Epidermal melanocyte (primary cell): Measurements from ENCODE around the gene SLC25A19.
A peak's percentile ranks its signal among the peaks of the same experiment; 100 is the strongest.

ENCODE experiments used
- DNase-seq: peaks from one replicate; pipeline ENCODE4 v3.0.0; 2011; ENCODE audit warnings: low spot score; ENCODE audit not compliant: insufficient read length

Gene SLC25A19

DNA sequence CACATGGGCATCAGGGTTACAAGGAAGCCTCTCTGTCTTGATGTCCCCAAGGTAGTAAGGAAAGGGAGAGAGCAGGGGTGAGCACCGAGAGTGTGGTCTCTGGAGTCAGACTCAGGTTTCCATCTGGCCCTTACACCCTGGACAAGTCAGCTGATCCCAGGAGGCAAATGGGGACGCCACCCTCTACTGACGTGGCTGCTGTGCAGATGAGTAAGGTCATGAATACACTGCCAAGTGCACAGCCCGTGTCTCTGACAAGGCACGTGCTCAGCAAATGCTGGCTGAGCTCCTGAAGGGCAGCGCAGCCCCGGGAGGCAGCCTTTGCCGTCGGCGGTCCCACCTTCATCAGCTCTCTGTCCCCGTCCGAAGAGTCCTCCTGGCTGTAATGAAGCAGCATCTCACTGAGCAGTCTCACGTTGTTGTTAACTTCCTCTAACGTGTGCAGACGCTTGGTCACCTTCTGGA, 47.2 kb downstream of the SLC25A19 start:
- DNase-seq: no peak

DNA sequence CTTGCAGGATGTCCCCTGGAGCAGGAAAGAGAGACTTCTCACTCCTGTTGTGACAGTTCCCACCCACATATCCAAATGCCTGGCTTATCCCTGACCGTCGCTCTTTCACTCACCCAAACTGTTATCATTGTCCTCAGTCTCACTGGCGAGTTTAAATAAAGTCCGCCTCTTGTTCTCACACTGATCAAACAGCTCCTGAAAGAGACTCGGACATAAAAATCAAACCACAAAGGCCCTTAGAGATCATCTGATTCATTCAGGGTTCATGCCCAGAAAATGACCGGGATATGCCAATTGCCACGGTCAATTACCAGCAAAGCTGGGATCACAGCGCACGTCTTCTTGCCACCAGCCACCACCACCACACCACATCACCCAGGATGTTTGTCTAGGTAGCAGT, 47.7 kb downstream of the SLC25A19 start:
- peak; percentile 56 for DNase-seq

DNA sequence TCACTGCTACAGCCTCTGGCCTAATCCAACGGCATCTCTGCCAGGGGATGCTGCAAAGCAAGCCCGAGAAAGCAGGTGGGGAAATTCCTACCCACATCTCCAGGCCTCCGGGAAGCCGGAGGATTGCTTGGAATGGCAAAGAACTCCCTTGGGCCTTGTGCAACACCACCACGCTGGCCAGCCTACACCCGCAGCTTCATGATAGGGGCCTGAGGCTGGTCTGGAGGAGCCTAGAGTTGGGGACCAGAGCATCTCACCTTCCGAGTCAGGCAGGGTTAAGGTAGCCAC, 48.1 kb downstream of the SLC25A19 start:
- no peak for DNase-seq

DNA sequence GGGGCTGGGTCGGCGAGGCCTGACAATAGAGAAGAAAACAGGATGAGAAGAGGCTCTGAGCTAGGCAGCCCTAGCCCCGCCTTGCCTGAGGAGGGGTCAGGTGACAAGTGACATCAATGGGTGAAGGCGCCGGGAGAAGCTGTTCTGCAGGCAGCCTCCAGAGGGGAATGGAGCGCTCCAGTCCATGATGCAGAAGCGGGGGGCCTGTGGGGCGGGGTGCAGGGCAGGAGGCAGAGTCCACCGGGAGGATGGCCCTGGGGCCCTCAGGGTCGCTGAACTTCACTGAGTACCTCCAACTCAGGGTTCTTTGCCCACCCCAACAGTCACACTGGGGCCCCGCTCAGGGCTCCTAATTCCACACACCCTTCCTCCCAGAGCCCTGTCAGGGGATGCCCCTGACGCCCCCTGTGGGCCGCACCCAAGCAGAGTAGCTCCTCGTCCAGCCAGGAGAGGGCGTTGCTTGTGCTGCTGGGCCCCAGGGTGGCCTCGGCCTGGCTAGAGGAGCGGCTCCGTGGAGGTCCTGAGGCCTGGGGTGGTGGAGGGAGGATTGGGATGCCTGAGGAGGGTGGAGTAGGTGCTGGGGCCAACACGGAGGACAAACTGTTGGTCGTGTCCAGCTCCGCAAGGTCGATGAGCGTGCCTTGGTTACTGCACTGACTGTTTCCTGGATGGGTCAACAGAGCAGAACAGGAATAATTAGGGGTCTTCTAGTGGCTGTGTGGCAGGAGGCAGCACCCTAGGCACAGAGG, 48.7 kb downstream of the SLC25A19 start:
- no peak for DNase-seq

DNA sequence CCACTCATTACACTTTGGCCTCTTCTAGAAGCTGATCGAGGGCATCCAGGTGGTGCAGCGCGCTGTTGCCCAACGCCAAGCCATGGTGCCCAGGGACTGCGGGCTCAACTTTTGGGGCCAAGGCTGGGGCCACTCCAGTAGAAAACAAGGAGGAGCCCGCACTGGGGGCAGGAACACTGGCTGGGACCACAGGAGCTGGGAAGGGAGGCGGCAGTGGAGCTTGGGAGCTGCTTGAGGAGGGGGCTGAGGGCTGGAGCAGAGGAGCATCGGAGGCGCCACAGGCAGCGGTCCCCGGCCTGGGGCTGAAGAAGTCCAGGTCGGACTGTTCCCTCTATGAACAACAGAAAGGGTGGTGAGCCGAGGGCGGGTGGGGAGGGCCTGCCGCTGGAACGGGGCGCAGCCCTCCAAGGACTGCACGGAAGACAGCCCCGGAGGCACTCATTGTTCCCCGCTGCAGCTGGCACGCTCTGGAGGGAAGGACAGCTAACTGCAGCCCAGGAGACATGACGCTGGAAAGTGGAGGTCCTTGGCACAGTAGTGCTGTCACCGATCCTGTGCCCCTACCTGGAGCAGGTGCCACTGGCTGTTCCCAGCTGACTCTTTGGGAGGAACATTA, 49.3 kb downstream of the SLC25A19 start:
- no peak for DNase-seq

DNA sequence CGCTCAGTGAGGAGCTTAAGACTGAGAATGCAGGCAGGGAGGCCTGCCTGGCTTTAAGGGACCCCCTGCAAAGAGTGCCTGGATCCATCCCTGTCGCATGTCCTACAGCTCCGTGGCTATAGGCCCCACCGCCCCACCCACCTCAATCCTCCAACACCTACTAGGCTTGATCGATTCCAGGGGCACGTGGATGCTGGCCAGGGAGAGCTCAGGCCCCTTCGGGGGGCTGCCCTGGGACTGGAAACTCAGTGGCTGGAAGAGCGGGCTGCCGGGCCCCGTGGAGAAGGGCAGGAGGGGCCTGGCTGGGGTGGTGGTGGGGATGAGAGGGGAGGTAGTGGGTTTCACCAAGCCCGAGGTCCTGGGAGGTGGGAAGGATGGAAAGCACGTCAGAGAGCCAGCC, 50.0 kb downstream of the SLC25A19 start:
- no peak for DNase-seq

DNA sequence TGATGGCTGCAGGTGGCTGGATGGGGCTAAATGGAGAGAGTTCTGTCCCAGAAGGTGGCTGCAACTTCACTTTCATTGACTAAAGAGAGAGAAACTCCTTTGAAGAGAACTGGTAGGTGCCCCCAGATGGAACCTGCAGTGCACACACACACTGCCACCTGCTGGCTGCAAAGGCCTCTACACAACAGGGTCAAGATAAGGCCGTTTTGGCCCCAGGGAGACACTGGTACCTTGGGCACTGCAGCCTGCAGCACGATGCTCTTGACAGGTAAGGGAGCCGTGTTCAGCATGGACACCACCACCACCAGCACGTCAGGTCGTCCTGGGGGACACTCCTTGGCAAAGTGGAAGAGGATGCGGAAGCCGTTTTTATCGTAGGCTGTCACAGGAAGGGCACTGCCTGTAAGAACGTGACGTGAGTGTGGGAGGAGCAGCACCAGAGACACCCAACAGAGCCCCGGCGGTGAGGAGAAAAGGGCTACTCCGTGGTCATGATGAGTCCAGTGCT, 50.5 kb downstream of the SLC25A19 start:
- peak; percentile 63 for DNase-seq

DNA sequence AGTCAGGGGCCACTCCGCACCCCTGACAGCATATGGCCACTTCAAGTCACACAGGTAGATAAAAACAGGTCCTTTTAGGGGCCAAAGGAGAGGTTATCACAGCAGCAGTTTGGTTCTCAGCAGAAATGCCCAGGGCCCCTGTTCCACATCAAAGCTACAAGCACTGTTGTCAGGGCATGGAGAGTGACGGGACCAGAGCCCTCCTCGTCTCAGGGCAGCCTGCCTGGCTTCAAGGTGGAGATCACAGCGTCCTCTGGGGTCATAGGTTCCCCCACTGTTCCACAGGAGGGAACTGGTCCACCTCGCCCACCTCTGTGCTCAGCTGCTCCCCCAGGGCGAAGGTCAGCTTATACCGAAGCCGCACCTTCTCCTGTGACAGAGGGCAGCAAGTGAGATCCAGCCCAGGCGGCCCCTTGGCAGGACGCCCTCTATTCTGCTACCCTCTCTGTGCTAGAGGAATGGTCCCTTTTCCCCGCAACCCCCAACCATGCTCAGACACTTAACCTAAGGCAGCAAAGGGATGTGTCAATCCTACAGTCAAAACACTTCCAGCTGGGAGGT, 51.1 kb downstream of the SLC25A19 start:
- no peak for DNase-seq

DNA sequence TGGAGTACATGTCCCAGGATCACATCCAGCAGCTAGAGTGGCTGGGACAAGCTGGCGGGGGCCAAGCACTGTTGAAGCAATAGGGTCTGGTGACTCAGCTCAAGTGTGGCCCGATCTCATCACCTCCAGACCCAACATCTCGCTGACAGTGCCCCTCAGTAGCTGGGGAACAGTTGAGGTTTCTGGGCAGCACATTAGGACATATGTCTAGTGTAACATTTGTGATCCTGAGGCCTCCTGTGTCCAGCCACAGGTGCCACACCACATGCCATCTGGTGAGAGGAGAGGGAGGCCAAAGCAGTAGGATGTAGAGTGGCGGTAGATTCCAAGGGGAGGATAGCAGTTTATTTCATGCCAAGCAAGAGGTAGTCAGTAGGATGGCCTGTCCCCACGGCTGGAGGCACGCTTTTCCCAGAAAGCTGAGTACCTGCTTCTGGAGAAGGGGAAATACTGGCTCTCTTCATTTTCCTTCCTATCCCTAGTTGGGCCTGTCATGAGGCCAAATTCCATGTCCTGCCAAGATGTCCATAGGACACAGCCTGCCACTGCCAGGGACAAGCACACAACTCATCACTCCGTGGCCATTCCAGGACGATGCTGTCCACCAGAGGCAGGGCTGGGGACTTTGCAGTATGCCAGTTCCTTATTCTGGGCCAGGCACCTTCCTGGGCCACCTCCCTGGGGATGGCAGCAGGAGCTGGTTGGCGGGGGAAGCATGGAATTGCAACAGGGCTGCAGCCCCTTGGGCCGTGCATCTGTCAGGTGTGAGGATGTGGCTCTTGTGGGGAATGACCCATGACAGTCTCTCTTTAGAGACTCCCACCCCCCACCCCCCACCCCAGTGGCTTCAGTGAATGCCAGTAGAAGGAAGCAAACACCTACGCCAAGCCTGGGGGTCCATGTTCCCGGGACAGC, 51.9 kb downstream of the SLC25A19 start:
- no peak for DNase-seq

DNA sequence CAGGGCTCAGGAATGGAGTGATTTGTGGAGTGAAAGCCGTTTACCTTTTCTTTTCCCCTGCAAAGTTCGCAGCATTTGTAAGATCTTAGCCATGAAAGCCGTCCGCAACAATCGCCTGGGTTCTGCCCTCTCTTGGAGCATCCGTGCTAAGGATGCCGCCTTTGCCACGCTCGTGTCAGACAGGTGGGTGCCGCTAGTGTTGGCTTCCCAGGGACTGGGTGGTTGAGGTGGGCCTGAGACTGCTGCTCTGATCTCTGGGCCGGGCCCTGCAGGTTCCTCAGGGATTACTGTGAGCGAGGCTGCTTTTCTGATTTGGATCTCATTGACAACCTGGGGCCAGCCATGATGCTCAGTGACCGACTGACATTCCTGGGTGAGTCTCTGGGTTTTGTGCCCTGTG, 56.4 kb downstream of the SLC25A19 start:
- DNase-seq: no peak

DNA sequence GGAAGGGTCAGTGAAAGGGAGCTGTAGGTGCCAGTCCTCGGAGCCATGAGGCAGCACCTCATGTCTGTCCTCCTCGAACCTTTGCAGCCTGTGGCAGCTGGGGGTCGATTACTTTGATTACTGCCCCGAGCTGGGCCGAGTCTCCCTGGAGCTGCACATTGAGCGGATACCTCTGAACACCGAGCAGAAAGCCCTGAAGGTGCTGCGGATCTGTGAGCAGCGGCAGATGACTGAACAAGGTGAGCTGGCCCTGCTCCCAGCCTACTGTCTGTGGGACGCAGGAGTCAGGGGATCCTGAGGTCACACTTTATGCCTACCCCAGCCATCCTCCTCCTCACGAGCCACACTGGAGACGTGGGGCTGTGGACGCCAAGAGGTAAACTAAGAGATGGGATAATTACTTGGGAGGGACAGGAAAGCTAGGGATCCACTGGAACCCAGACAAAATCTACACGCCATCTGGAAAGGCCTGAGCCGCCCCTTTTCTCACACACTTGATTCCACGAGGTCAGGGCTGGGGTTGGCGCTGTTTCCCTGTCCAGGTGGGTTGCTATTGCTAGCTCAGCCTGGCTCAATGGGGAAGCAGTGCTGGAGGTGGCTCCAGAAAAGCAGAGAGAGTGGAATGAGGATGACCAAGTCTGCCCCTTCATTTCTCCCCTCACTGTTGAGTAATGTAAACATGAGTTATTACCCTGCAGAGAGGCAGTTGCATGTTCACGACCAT, 57.3 kb downstream of the SLC25A19 start:
- DNase-seq: no peak

DNA sequence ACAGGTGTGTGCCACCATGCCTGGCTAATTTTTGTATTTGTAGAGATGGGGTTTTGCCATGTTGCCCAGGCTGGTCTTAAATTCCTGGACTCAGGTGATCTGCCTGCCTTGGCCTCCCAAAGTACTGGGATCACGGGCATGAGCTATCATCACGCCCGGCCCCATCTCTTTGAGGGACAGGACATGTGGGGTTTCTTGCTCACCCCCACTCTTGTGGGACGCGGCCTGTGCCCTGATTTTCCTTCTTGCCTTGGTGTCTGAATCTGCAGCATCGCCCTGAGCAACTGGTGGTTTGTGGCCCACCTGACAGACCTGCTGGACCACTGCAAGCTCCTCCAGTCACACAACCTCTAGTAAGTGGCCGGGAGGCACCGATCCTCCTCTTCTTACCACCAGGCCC, 58.2 kb downstream of the SLC25A19 start:
- no peak for DNase-seq

DNA sequence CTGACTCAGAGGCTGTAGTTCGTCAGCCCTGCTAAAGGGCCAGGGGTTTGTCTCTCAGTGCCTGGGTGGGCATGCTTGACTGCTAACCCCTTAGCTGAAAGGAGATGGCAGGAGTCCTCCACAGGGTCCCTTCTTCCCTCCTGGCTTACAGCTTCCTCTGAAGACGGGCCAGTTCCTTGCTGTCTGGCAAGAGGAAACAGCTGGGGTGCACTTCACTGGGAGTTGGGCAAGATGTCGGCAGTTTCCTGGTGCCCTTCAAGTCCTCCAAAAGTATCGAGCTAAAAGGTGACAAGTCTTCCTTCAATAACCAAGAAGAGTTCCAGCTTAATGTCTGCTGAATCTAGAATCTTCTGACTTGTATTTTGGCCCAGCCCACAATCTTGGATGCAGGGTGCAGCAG, 60.4 kb downstream of the SLC25A19 start:
- DNase-seq: no peak

DNA sequence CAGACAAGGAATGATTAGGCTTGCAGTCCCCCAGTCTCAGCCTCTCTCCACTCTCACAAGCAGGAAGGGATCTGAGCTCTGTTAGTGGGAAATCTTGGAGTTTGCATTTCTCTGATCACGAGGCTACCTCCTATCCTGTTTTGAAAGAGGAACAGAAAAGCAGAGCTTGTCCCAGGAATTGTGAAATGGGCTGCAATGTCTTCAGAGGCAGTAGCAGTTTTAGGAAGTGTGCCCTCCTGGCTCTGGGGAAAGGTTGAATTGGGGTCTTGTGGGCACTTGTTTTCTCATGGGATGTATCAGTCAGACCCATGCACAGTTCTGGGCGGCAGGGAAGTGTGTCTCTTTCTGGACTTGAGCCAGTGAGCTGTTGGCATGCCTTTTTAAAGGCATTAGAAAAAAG, 60.9 kb downstream of the SLC25A19 start:
- DNase-seq: no peak

DNA sequence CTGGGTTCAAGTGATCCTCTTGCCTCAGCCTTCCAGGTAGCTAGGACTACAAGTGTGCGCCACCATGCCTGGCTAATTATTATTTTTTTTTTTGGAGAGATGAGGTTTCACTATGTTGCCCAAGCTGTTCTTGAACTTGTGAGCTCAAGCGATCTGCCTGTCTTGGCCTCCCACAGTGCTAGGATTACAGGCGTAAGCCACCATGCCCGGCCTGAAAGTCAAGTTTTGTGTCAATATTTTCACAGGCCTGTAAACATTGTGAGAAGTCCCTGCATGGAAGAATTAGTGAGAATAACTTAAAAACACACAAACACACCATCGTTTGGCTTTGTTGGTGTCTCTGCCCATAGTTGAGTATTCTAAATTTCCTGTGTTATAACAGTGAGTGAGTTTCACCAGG, 61.5 kb downstream of the SLC25A19 start:
- no peak for DNase-seq

DNA sequence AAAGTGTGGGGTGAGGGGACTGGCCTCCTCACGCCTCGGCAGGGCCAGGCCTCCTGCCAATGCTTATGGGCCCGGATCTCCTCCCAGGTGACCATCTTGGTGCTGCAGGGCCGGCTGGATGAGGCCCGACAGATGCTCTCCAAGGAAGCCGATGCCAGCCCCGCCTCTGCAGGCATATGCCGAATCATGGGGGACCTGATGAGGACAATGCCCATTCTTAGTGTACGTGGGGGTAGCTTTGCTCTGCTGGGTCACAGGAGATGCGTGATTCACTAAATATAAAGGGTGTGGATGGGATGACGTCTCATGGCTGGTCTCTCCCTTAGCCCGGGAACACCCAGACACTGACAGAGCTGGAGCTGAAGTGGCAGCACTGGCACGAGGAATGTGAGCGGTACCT, 64.2 kb downstream of the SLC25A19 start:
- no peak for DNase-seq
